ENCODE results near the gene COL15A1.

The COL15A1 gene

GRCh38 chr9:99062549-99062948, 118.8 kb downstream of the COL15A1 start:
- DNase-seq: no peak

DNA sequence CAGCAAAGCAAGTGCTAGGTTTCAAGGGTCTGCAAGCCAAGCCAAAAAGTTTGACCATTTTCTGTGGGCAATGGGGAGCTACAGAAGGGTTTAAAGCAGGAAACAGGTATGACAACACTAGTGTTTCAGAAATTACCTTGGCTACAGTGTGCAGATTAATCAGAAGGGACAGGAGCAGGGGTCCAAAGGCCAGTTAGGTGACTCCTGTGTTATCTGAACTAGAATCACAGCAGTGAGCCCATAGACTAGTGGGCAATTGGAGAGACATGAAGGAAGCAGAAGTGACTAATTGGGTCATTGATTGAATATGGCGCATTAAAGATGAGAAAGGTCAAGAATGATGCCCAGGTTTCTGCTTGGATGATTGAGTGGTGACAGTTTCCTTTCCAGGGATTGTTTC, 119.8 kb downstream of the COL15A1 start:
- DNase-seq: no peak

GRCh38 chr9:99066571-99066970, 122.9 kb downstream of the COL15A1 start:
- no peak for DNase-seq

GRCh38 chr9:99069075-99069474, 125.4 kb downstream of the COL15A1 start:
- DNase-seq: no peak

DNA sequence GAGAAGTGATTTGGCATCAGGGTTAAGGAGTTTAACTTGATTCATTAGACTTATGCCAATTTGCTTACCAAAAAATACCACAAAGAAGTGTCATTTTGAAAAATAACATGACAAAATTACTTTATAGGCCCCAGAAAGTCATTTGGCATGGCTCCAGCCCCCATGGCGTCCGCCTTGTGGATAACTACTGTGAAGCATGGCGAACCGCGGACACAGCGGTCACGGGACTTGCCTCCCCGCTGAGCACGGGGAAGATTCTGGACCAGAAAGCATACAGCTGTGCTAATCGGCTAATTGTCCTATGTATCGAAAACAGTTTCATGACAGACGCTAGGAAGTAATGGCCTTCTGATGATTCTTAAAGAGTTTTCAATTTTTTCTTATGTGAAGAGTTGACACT, 125.8 kb downstream of the COL15A1 start:
- no peak for DNase-seq

- no peak for DNase-seq
Observed at GRCh38 chr9:99070681-99071080, 127.0 kb downstream of the COL15A1 start.

DNA sequence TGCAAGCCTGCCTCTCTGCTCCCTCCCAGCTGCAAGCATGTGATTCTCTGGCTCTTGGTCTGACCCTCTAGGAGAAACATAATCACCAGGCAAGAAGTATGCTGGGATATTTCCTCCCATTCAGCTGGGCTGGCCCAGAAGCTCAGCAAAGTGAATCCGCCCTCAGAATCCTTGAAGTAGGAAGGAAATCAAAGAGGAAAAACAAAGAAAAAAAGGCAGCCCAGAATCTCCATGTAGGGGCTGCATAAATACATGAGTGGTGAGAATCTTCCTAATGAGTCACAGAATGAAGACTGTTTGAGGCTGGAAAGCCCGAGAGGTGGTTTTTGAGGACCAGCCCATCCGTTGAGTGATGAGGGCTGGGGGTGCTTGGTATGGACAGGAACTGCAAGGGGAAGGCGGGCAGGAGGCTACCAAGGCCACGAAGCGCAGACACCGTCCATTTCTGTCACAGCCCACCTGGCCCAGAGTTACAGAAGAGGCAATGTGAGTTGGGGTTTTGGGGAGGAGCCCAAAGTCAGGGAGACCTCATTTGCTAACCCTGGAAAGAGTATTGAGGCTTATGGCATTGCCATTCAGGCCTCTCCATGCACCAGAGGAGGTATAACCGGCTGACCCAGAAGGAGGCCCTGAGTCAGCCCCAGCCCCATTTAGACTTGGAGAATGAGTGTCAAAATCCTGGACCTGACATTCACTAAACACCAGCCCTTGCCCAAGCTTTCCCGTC, 127.8 kb downstream of the COL15A1 start:
- DNase-seq: no peak

DNA sequence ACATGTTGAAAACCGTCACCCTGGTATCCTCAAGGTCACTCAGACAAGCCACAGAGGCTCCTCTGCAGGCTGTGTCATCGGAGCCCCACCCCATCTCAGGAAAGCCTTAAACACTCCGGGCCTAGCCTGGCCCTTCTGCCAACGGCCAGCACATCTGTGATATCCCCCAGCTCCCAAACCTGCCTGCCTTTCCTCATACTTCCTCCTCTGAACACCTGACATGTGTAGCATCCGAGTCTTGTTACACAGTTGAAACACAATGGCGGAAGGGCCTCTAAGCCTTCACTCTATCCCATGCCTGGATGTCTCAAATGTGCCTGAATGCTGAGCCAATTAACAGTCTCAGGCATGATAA, 128.3 kb downstream of the COL15A1 start:
- DNase-seq: no peak

- no peak for DNase-seq
Observed at GRCh38 chr9:99073347-99073746, 129.6 kb downstream of the COL15A1 start.

- no peak for DNase-seq
Observed at GRCh38 chr9:99073985-99074901, 130.5 kb downstream of the COL15A1 start.

DNA sequence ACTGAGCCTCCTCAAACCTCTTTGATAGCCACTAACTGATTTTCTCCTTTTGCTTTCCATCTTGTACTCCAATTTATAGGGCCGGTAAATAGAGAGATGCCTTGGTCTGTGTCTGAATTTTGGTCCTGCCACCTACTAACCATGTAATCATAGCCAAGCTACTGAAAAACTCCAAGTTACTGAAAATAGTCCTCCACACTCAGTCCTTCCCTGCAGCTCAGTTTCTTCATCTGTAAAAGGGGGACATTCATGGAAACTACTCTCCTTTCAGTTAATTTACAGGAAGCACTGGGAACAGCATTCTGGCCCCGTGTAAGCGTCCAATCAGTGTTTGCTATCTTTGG, 131.2 kb downstream of the COL15A1 start:
- DNase-seq: no peak

DNA sequence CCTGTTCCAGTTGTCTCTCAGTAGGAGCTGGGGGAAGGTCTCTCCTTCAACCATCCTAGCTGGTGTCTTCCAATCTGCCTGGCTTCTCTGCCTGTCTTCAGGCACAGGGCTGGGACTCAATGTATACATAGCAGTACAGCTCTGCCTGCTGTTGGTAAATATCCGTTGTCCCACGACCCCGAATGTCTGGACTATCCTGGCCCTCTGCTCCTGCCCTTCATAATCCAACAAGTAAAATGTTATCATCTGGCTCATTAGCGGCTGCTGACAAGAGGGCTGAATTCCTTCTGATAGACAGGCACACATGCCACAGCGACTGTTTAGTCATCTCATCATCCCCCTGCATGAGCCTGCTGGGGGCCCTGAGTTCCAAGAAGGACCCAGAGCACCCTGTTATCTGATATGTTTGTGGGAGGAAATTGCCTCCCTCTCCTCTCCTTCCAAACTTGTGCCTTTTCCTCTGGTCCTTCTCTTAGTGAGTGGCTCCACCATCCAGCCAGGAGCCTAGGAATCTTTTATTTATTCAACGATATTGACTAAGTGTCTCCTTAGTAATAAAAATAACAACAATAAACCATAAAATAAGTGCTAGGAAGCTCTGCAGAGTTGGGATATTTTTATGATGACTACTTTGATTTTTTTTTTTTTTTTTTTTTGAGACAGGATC, 131.7 kb downstream of the COL15A1 start:
- DNase-seq: no peak

DNA sequence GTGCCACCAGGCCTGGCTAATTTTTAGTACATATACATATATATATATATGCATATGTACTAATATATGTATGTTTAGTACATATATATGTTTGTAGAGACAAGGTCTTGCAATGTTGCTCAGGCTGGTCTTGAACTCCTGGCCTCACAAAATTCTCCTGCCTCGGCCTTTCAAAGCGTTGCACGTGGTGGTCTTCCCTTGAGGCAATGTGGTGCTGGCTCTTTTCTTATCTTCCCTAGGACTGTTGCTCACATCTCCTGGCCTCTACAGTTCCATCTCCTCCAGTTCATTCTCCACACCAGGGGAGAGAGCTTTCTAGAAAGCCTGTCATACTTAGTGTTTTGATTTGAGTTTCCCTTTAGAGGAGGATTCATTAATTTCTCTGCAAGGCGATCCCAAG, 132.3 kb downstream of the COL15A1 start:
- no peak for DNase-seq

DNA sequence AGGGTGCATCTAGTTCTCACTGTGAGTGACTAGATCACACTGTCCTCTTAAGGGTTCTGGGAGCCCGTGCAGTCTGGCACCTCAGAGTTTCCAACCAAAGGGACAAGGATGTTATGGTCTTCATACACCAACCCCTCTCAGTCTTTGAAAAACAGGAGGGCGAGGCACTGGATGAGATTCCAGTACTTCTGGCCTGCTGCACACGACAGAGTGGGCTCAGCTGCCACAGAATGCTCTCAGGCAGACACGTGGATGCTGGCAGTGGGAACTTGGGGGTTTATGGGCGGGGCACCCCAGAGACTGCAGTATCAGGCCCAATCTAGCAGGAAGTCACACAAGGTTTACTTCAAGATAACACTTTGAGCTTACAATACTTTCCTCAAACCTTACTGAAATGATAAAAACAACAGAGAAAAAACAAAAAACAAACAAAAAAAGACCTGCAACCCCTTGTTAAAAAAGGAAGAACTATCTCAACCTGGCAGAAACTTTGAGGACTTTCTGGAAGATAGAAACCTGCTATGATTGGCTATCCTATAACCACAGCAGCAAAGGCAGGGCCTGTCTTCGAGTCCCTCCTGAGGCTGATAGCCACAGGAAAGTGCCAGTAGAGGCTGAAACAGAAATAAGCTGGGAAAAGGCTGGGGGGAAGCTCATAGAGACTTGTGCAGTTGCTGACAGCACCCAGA, 132.9 kb downstream of the COL15A1 start:
- DNase-seq: no peak

DNA sequence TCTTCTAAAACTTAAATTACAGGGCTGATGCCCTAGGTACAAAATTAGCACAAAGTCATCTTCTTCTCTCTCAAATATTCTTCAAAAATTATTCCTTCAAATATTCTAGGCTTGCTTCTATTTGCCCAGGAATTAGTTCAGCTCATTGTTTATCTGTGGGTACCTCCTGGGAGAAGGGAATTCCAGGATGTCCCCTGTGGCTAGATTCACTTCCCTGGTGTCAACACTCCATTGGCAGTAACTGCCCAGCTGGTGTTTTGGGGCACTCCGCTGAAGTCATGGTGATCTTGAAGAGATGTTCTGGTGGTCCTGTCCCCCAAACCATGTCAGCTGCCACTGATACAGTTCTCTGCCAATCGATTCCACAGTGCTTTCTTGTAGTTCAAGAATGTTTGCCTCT, 135.0 kb downstream of the COL15A1 start:
- DNase-seq: no peak

DNA sequence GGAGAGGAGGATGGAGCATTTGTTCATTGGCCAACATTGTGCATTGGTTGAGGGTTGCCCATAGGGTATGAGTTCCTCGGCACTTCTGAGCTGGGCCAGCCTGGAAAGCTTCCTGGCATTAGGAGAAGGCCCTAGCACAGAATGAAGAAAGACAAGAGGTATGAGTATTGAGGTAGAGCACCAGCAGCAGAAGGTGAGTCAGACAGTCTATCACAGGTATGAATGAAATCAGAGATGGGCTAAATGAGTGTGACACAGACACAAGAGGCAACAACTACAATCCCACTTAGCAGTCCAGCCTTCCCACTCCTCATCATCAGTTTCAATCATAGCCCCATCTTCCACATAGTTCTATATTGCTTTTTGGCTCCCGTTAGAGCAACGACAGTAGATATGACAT, 135.8 kb downstream of the COL15A1 start:
- no peak for DNase-seq

GRCh38 chr9:99083051-99083450, 139.3 kb downstream of the COL15A1 start:
- no peak for DNase-seq

- DNase-seq: no peak
Observed at GRCh38 chr9:99085949-99086948, 142.5 kb downstream of the COL15A1 start.

DNA sequence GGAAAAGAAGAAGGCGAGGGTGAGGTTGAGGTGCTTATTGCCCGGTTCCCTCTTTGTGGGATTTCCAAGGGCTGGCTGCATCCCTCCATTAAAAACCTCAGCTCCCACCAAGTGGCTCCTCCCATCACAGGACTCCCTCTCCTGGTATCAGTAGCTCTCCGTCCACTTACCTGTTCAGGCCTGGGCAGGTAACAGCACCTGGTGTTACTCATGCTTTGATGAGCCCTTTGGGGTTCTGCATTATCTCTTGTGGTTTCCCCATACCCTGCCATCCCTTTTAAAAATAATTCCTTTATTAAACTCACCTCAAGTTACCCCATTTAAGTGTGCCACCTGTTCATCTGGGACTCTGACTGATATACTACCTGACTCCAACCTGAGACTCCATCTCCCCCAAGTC, 143.8 kb downstream of the COL15A1 start:
- DNase-seq: no peak

DNA sequence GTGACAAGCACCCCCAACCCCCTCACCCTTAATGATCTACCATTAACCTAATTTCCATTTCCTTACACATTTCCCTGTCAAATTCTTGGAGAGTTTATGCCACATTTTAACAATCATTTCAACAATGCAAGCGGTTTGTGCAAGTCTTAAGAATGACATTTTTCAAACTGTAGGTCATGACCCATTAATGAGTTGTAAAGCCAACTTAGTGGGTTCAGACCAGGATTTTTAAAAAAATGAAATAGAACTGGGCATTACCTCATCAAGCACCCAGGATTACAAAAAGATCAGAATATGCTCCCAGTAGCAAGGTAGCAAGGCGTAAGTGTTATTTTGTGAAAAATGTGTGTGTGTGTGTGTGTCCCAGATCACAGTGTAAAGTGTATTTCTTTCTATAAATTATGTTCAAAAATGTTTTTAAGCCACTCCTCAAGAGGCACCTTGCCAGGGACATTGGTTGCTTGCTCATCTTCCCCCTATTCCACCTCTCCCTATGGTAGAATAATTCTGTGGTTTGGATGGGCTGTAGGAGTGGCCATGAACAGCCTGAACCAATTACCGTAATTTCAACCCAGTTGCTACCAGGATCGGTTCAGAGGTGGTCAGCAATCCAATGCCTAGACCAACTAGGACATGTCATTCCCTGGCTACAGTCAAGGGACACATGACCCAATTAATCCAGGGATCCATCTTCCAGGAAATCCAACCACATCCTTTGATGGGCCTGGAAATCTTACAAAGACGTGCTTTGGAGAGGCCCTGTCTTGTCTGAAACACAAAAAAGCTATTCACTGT, 146.8 kb downstream of the COL15A1 start:
- DNase-seq: no peak

All from NCI-H146 (cell line).